GM18858 (cell line): ENCODE measurements around the gene STIM1.
"Not testable (repeated sequence)": the region's sequence is repeated elsewhere in the genome, so short reads cannot be mapped to it uniquely, and the experiment has no call there.

Experiments used
- ATAC-seq: cut with Tn5 transposase; IDR thresholded peaks from one replicate; pipeline ENCODE4 v1.9.1; 2021; ENCODE audit not compliant: unreplicated experiment

The STIM1 gene

GRCh38 chr11:3854977-3855807 is at the start of gene STIM1:
STIM1 (plus strand) TSS chr11:3855664; CDS start chr11:3856271, 607 bp downstream.
- ATAC-seq: peak; percentile 53

- ATAC-seq: no peak
Observed at GRCh38 chr11:3807909-3808860, 47.3 kb upstream of the STIM1 start, which contains the start of gene PGAP2. PGAP2 (plus strand) TSS chr11:3808560; CDS start chr11:3811260, 2,700 bp downstream.

GRCh38 chr11:3808861-3809623 is 46.4 kb upstream of the STIM1 start:
- ATAC-seq: peak; percentile 87

- ATAC-seq: no peak
Observed at GRCh38 chr11:3809624-3809928, 45.9 kb upstream of the STIM1 start.

GRCh38 chr11:3810446-3810845 is 45.0 kb upstream of the STIM1 start:
- ATAC-seq: no peak

- ATAC-seq: no peak
Observed at GRCh38 chr11:3810951-3811350, 44.5 kb upstream of the STIM1 start.

GRCh38 chr11:3814832-3815231 is 40.6 kb upstream of the STIM1 start:
- ATAC-seq: not testable (repeated sequence)

- ATAC-seq: no peak
Observed at GRCh38 chr11:3815845-3816244, 39.6 kb upstream of the STIM1 start.

- ATAC-seq: no peak
Observed at GRCh38 chr11:3816673-3817072, 38.8 kb upstream of the STIM1 start.

GRCh38 chr11:3817181-3817800 is 38.2 kb upstream of the STIM1 start:
- no peak for ATAC-seq

GRCh38 chr11:3820971-3821370 is 34.5 kb upstream of the STIM1 start:
- no peak for ATAC-seq

- ATAC-seq: no peak
Observed at GRCh38 chr11:3822312-3822711, 33.2 kb upstream of the STIM1 start.

- ATAC-seq: no peak
Observed at GRCh38 chr11:3823303-3823702, 32.2 kb upstream of the STIM1 start.

- no peak for ATAC-seq
Observed at GRCh38 chr11:3823762-3824506, 31.5 kb upstream of the STIM1 start.

- ATAC-seq: no peak
Observed at GRCh38 chr11:3824714-3825472, 30.6 kb upstream of the STIM1 start.

- ATAC-seq: no peak
Observed at GRCh38 chr11:3825473-3826154, 29.9 kb upstream of the STIM1 start.

- ATAC-seq: no peak
Observed at GRCh38 chr11:3826721-3827120, 28.7 kb upstream of the STIM1 start.

GRCh38 chr11:3827434-3828186 is 27.9 kb upstream of the STIM1 start:
- ATAC-seq: no peak
